Hippocampal formation (tissue), 2 donors: ENCODE measurements around the gene ABCB6.

Source experiments
- DNase-seq, 2 donors: peaks; one replicate each; lab custom pipeline; 2025; lab: John Stamatoyannopoulos, UW

Gene ABCB6

GRCh38 chr2:219245148-219245898, 26.6 kb upstream of the ABCB6 start, which contains the start of the genes GLB1L and STK16:
Gene GLB1L, minus strand, starts transcription at chr2:219245444. Its CDS starts 1,871 bp downstream, at chr2:219243573.
Gene STK16, plus strand, starts transcription at chr2:219245479. Its CDS starts 521 bp downstream, at chr2:219246000.
- DNase-seq, result peak; percentile 80 to 90

GRCh38 chr2:219244789-219245147, 26.0 kb upstream of the ABCB6 start:
- DNase-seq, result no peak

- DNase-seq, result no peak
These were observed 24.6 kb upstream of the ABCB6 start for GRCh38 chr2:219243291-219243761.

- DNase-seq, result no peak
These were observed 15.6 kb upstream of the ABCB6 start for GRCh38 chr2:219234331-219234730.

GRCh38 chr2:219230059-219230540, 11.3 kb upstream of the ABCB6 start:
- DNase-seq, result no peak

- peak; percentile 98 to 99 for DNase-seq
These were observed 10.7 kb upstream of the ABCB6 start, which contains the start of the genes ANKZF1 and ATG9A for GRCh38 chr2:219229305-219230058. Gene ANKZF1, plus strand, starts transcription at chr2:219229806. Its CDS starts 452 bp downstream, at chr2:219230258. Gene ATG9A, minus strand, starts transcription at chr2:219229636. Its CDS starts 1,612 bp downstream, at chr2:219228024.

- DNase-seq, result no peak
These were observed 10.2 kb upstream of the ABCB6 start for GRCh38 chr2:219228911-219229304.

GRCh38 chr2:219228041-219228910, 9.5 kb upstream of the ABCB6 start:
- DNase-seq, result no peak

GRCh38 chr2:219225350-219225749, 6.6 kb upstream of the ABCB6 start:
- DNase-seq, result no peak

- no peak for DNase-seq
These were observed 5.3 kb upstream of the ABCB6 start for GRCh38 chr2:219223831-219224610.

GRCh38 chr2:219221957-219222518, 3.3 kb upstream of the ABCB6 start:
- no peak for DNase-seq

- no peak for DNase-seq
These were observed 2.1 kb upstream of the ABCB6 start for GRCh38 chr2:219220652-219221402.

GRCh38 chr2:219219784-219220532, 1.2 kb upstream of the ABCB6 start:
- DNase-seq, result no peak

GRCh38 chr2:219218217-219218731, 484 bp downstream of the ABCB6 start:
- peak in 1 of 2 donors; percentile 69 for DNase-seq

GRCh38 chr2:219216535-219216915, 2.2 kb downstream of the ABCB6 start:
- no peak for DNase-seq

- no peak for DNase-seq
These were observed 2.8 kb downstream of the ABCB6 start for GRCh38 chr2:219215871-219216534.

GRCh38 chr2:219214786-219215185, 4.0 kb downstream of the ABCB6 start:
- no peak for DNase-seq

GRCh38 chr2:219214141-219214540, 4.6 kb downstream of the ABCB6 start:
- no peak for DNase-seq
